Prostate gland (tissue), 2 donors: ENCODE measurements around the gene MTURN. TPM values are rescaled to one million over a fixed set of nuclear protein-coding genes. Genes with fewer than 3 reads are reported as not detected.

Source experiments
- DNase-seq: peaks from one replicate; pipeline ENCODE4 v3.0.0-alpha.2; 2019; ENCODE audit warnings: low spot score
- H3K27ac ChIP-seq, 2 donors: fragments of 200-600 bp; sonication (generic); 2 replicates each; pipeline ENCODE4 v1.5.1; 2017 to 2019
- H3K27me3 ChIP-seq: fragments of 200-600 bp; sonication (generic); replicated peaks from 2 replicates; pipeline ENCODE4 v1.5.1; 2019; ENCODE audit not compliant: insufficient read depth
- H3K36me3 ChIP-seq, 2 donors: fragments of 200-600 bp; sonication (generic); 1 replicate in 1 of 2; 2 replicates in 1 of 2; pipeline versions ENCODE4 v1.5.1 to v1.8.1; 2017 to 2019
- H3K4me1 ChIP-seq: fragments of 200-600 bp; sonication (generic); replicated peaks from 2 replicates; pipeline ENCODE4 v1.5.1; 2019
- H3K4me3 ChIP-seq, 2 donors: fragments of 200-600 bp; sonication (generic); 2 replicates each; pipeline ENCODE4 v1.5.1; 2017 to 2019
- H3K9me3 ChIP-seq: fragments of 200-600 bp; sonication (generic); 2 replicates; pipeline ENCODE4 v1.5.1; 2017
- CTCF ChIP-seq, 4 experiments: fragments of 200-600 bp in 2 of 4; fragments of 450-650 bp in 2 of 4; sonication (generic) in 2 of 4; IDR thresholded peaks; 1 replicate in 3 of 4; 2 replicates in 1 of 4; pipeline ENCODE4 v1.5.1; 2016 to 2019; ENCODE audit warnings: antibody characterized with exemption in 4 of 4, mild to moderate bottlenecking in 2 of 4, moderate library complexity in 2 of 4
- POLR2A ChIP-seq: fragments of 450-650 bp; IDR thresholded peaks from one replicate; pipeline ENCODE4 v1.6.1; 2016; ENCODE audit warnings: antibody characterized with exemption, mild to moderate bottlenecking
- POLR2AphosphoS5 ChIP-seq: sonication (generic); formaldehyde crosslinking; IDR thresholded peaks from one replicate; pipeline ENCODE4 v1.6.1; 2017; ENCODE audit warnings: antibody characterized with exemption
- WGBS: methylation state at CpG from one replicate; pipeline ENCODE4 v1.1.5; 2018; 5-methylcytosine and 5-hydroxymethylcytosine counted together
- intact Hi-C: fragments of 100-400 bp; cut with DNase I; formaldehyde crosslinking; loops from one replicate; pipeline ENCODE4 v1.14.2; 2022
- total RNA-seq, 2 donors: library from RNA; depleted of rRNA; stranded (reverse); fragments of >200 nt; gene quantifications; one replicate each; pipeline ENCODE4 v1.1.0, GENCODE V29; 2016

MTURN gene
- total RNA-seq, 2 donors from 2014 or later: 22.6 to 26.9 TPM

GRCh38 chr7:30150711-30151110 lies 15.9 kb downstream of the MTURN start:
- no peak overlapping the region for H3K4me3 ChIP-seq
- H3K27me3 ChIP-seq: no peaks in the 10 kb centered on the region
- WGBS: 93% methylated on average over 7 of the region's 7 CpGs
- no peak for DNase-seq
- no peaks in the 10 kb centered on the region for H3K4me1 ChIP-seq
- TF ChIP-seq POLR2A (no peak), POLR2AphosphoS5 (no peak), CTCF (IDR thresholded peaks at IDR 0.05) (no peak)
- no peak overlapping the region for H3K27ac ChIP-seq
- no peaks in the 10 kb centered on the region for H3K36me3 ChIP-seq
- no peaks in the 10 kb centered on the region for H3K9me3 ChIP-seq
- intact Hi-C loops: no loop called here

- DNase-seq: no peak
- intact Hi-C loops: no loop called here
- no peak overlapping the region for H3K27ac ChIP-seq
- no peak for TF ChIP-seq POLR2AphosphoS5
- TF ChIP-seq CTCF (IDR thresholded peaks at IDR 0.05): no peak
- TF ChIP-seq POLR2A: no peak
- no peaks in the 10 kb centered on the region for H3K9me3 ChIP-seq
- H3K4me1 ChIP-seq: no peaks in the 10 kb centered on the region
- no peak overlapping the region for H3K4me3 ChIP-seq
- H3K36me3 ChIP-seq: peaks cover 0 to 4% of the 10 kb centered on the region in 2 donors
- H3K27me3 ChIP-seq: no peaks in the 10 kb centered on the region
- 87% methylated on average over 9 of the region's 9 CpGs for WGBS
These were observed 19.4 kb downstream of the MTURN start for GRCh38 chr7:30154111-30154587.

GRCh38 chr7:30155481-30155880 lies 20.7 kb downstream of the MTURN start:
- no peak overlapping the region for H3K4me3 ChIP-seq
- H3K27me3 ChIP-seq: no peaks in the 10 kb centered on the region
- H3K9me3 ChIP-seq: no peaks in the 10 kb centered on the region
- no peaks in the 10 kb centered on the region for H3K4me1 ChIP-seq
- H3K36me3 ChIP-seq: peaks cover 0 to 4% of the 10 kb centered on the region in 2 donors
- intact Hi-C loops: no loop called here
- TF ChIP-seq POLR2A (no peak), CTCF (IDR thresholded peaks at IDR 0.05) (no peak), POLR2AphosphoS5 (no peak)
- 92% methylated on average over 8 of the region's 8 CpGs for WGBS
- H3K27ac ChIP-seq: no peak overlapping the region
- no peak for DNase-seq

- no peak for TF ChIP-seq POLR2AphosphoS5
- TF ChIP-seq CTCF (IDR thresholded peaks at IDR 0.05): no peak
- TF ChIP-seq POLR2A: no peak
- Histone ChIP-seq H3K27ac (no peak overlapping the region), H3K9me3 (no peaks in the 10 kb centered on the region), H3K36me3 (peaks cover 0 to 4% of the 10 kb centered on the region in 2 donors), H3K27me3 (no peaks in the 10 kb centered on the region), H3K4me3 (no peak overlapping the region), H3K4me1 (no peaks in the 10 kb centered on the region)
- 83% methylated on average over 9 of the region's 9 CpGs for WGBS
- DNase-seq: no peak
- intact Hi-C loops: no loop called here
These were observed 22.4 kb downstream of the MTURN start for GRCh38 chr7:30157204-30157603.

- WGBS: 86% methylated on average over 4 of the region's 4 CpGs
- intact Hi-C loops: no loop called here
- no peak overlapping the region for H3K27ac ChIP-seq
- no peak for TF ChIP-seq POLR2A
- no peak for TF ChIP-seq POLR2AphosphoS5
- TF ChIP-seq CTCF (IDR thresholded peaks at IDR 0.05): no peak
- H3K4me1 ChIP-seq: no peaks in the 10 kb centered on the region
- no peak for DNase-seq
- no peaks in the 10 kb centered on the region for H3K27me3 ChIP-seq
- H3K9me3 ChIP-seq: no peaks in the 10 kb centered on the region
- H3K36me3 ChIP-seq: peaks cover 0 to 4% of the 10 kb centered on the region in 2 donors
- no peak overlapping the region for H3K4me3 ChIP-seq
These were observed 24.4 kb downstream of the MTURN start for GRCh38 chr7:30159163-30159562.
